Measurements from ENCODE around the gene CLCF1.

The CLCF1 gene

DNA sequence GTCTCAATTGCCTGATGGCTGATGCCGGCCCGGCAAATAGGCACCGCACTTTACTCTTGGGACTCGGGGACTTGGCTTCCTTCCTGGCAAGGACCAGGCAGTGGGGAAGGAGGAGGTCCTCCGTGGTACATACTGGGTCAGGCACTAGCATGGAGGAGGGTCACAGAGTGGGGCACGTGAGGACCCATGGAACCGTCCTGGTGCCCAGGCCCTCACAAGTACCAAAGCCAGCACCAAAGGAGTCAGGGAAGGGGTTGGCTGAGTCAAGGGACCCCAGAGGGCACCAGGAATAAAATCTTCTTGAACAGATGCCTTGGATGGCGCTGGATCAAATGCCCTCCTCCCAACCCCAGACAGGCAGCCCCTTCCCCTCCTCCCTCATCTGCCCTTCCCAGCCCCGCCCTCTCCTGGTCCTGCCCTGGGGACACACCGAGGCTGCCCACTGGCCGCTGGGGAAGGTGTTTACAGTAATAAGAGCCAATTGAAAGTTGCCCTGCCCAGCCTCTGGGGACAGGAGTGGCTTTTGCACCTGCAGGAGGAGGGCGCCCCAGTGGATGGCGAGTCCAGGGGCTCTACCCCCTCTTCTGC, 36.5 kb upstream of the CLCF1 start:
- peaks cover 32% of the 10 kb centered on the region for H3K27me3 Mint-ChIP-seq (ENCODE audit: low read depth)
- H3K4me3 Mint-ChIP-seq = no peak overlapping the region
- TF ChIP-seq, protein P1, sequence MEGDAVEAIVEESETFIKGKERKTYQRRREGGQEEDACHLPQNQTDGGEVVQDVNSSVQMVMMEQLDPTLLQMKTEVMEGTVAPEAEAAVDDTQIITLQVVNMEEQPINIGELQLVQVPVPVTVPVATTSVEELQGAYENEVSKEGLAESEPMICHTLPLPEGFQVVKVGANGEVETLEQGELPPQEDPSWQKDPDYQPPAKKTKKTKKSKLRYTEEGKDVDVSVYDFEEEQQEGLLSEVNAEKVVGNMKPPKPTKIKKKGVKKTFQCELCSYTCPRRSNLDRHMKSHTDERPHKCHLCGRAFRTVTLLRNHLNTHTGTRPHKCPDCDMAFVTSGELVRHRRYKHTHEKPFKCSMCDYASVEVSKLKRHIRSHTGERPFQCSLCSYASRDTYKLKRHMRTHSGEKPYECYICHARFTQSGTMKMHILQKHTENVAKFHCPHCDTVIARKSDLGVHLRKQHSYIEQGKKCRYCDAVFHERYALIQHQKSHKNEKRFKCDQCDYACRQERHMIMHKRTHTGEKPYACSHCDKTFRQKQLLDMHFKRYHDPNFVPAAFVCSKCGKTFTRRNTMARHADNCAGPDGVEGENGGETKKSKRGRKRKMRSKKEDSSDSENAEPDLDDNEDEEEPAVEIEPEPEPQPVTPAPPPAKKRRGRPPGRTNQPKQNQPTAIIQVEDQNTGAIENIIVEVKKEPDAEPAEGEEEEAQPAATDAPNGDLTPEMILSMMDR (IDR thresholded peaks at IDR 0.05; ENCODE audit: unreplicated experiment in 3 of 3) = no peak
- H3K4me1 Mint-ChIP-seq = peaks cover 19% of the 10 kb centered on the region
- H3K36me3 Mint-ChIP-seq (ENCODE audit: low read depth) = no peaks in the 10 kb centered on the region
- no peak overlapping the region for H3K27ac Mint-ChIP-seq
- no peaks in the 10 kb centered on the region for H3K9me3 Mint-ChIP-seq

DNA sequence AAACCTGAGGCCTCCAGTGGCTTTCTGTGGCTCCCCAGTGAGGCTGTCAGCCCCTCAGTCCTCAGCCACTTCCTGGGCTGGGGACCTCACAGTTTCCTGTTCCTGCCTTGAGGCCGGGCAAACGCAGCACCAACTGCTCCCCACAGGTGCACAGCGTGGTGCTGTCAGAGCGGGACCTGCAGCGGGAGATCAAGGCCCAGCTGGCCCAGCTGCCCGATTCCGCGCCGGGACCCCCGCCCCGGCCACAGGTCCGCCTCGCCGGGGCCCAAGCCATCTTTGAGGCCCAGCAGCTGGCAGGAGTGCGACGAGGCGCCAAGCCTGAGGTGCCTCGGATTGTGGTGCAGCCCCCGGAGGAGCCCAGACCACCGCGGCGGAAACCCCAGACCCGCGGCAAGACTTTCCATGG, 35.9 kb upstream of the CLCF1 start:
- no peaks in the 10 kb centered on the region for H3K36me3 Mint-ChIP-seq (ENCODE audit: low read depth)
- peaks cover 26% of the 10 kb centered on the region for H3K27me3 Mint-ChIP-seq (ENCODE audit: low read depth)
- H3K4me3 Mint-ChIP-seq = no peak overlapping the region
- TF ChIP-seq, protein P1 (IDR thresholded peaks at IDR 0.05; ENCODE audit: unreplicated experiment in 3 of 3) = no peak
- peaks cover 24% of the 10 kb centered on the region for H3K4me1 Mint-ChIP-seq
- no peak overlapping the region for H3K27ac Mint-ChIP-seq
- H3K9me3 Mint-ChIP-seq = no peaks in the 10 kb centered on the region

DNA sequence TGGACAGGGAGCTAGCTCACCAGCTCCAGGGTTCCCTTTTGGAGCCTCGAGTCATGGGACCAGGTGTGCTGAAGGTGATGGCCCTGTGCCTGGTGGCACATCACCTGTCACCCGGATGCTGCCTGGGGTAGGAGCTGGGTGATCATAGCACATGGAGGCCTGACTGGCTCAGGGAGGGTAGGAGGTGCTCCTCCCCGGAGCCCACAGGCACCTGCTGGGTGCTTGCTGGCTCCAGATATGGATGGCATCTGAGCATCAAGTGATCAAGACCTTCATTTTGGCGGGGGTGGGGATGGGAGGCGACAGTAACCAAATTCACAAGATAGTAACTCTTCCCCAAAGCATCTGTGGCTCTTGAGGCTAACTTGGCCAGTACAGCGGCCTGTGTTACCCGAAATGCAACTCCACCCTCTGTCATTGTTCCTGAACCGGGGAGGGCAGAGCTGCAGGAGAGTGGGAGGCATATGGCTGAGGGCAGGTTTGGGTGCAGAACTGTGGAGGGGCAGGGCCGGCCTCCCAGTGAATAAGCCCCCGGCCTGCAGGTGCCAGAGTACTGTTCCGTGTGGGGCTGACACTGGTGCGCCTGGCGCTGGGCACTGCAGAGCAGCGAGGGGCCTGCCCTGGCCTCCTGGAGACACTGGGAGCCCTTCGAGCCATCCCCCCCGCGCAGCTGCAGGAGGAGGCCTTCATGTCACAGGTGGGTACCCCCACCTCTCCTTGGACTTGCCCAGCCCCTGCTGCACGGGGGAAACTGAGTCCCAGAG, 35.2 kb upstream of the CLCF1 start:
- H3K4me3 Mint-ChIP-seq = no peak overlapping the region
- no peaks in the 10 kb centered on the region for H3K36me3 Mint-ChIP-seq (ENCODE audit: low read depth)
- H3K27ac Mint-ChIP-seq = no peak overlapping the region
- TF ChIP-seq, protein P1 (IDR thresholded peaks at IDR 0.05; ENCODE audit: unreplicated experiment in 3 of 3) = no peak
- H3K27me3 Mint-ChIP-seq (ENCODE audit: low read depth) = peaks cover 21% of the 10 kb centered on the region
- H3K4me1 Mint-ChIP-seq = peaks cover 24% of the 10 kb centered on the region
- no peaks in the 10 kb centered on the region for H3K9me3 Mint-ChIP-seq

DNA sequence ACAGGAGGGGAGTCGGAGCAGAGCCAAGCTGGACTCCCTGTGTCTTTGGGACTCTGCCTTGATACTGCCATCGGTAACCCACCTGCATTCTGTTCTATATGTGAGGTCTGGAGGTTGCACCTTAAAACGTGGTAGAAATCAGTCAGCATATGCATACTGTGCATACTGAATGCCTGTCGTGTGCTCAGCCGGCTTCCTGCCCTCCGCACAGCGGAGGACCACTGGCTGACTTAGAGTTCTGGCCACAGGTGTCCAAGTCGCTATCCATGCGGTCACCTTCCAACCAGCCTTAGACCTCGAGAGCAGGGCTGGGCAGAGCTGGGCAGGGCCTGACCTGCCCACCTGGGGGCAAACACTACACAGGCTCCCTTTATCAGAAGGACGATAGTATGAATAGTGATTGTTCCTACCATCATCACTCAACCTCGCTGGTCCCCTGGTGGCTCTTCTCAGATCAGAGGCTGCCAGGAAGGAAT, 34.3 kb upstream of the CLCF1 start:
- TF ChIP-seq, protein P1 (IDR thresholded peaks at IDR 0.05; ENCODE audit: unreplicated experiment in 3 of 3) = no peak
- H3K27me3 Mint-ChIP-seq (ENCODE audit: low read depth) = peaks cover 17% of the 10 kb centered on the region
- H3K4me1 Mint-ChIP-seq = peaks cover 15% of the 10 kb centered on the region
- H3K4me3 Mint-ChIP-seq = no peak overlapping the region
- no peak overlapping the region for H3K27ac Mint-ChIP-seq
- no peaks in the 10 kb centered on the region for H3K9me3 Mint-ChIP-seq
- no peaks in the 10 kb centered on the region for H3K36me3 Mint-ChIP-seq (ENCODE audit: low read depth)

DNA sequence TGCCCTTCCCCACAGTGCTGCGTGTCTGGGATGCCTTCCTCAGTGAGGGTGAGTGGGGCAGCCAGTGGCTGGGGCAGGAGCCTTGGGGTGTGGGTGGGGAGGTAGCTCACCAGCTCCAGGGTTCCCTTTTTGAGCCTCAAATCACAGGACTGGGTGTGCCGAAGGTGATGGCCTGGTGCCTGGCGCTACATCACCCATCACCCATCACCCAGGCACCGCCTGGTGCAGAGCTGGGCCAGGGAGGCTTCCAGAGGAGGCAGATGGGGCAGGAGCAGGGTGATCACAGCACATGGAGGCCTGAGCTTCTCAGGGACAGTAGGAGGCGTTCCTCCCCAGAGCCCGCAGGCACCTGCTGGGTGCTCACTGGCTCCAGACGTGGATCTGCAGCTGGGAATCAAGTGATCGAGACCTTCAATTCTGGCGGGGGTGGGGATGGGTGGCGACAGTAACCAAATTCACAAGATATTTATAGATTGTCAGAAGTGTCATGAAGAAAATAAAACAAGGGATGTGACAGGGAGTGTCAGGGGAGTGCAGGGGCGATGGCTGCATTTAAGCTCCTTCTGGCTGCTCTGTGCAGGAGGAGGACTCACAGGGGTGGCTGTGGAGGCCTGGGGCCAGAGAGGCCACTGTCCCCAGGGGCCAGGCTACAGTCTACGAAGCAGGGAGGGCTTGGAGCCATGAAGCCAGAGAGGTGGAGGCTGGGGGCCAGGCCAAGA, 33.7 kb upstream of the CLCF1 start:
- H3K27me3 Mint-ChIP-seq (ENCODE audit: low read depth) = peaks cover 17% of the 10 kb centered on the region
- no peaks in the 10 kb centered on the region for H3K36me3 Mint-ChIP-seq (ENCODE audit: low read depth)
- H3K4me1 Mint-ChIP-seq = peaks cover 12% of the 10 kb centered on the region
- peak overlapping the region in 1 of 3 experiments; percentile 43 for H3K4me3 Mint-ChIP-seq
- peak overlapping the region in 1 of 3 experiments; percentile 45 for H3K27ac Mint-ChIP-seq
- TF ChIP-seq, protein P1 (IDR thresholded peaks at IDR 0.05; ENCODE audit: unreplicated experiment in 3 of 3) = no peak
- H3K9me3 Mint-ChIP-seq = no peaks in the 10 kb centered on the region
